Memory B cell (primary cell): ENCODE results near the gene RPS25.
A peak's percentile ranks its signal among the peaks of the same experiment; 100 is the strongest.
"Not testable (repeated sequence)": the region's sequence is repeated elsewhere in the genome, so short reads cannot be mapped to it uniquely, and the experiment has no call there.

Experiments used
- ATAC-seq: fragments of 150-1000 bp; cut with Tn5 transposase; 2 replicates; pipeline ENCODE4 v1.10.0; 2021; ENCODE audit warnings: low read depth, mild to moderate bottlenecking, moderate library complexity
- DNase-seq, 2 donors: peaks; one replicate each; pipeline ENCODE4 v3.0.0; 2022; ENCODE audit warnings: low spot score in 2 of 2
- H3K27ac Mint-ChIP-seq: one replicate; pipeline ENCODE4 v1.8.0; 2022; ENCODE audit warnings: mild to moderate bottlenecking, moderate library complexity, mixed read lengths
- H3K27me3 Mint-ChIP-seq: one replicate; pipeline ENCODE4 v1.8.0; 2022; ENCODE audit warnings: mixed read lengths
- H3K36me3 Mint-ChIP-seq: one replicate; pipeline ENCODE4 v1.8.0; 2022; ENCODE audit warnings: mild to moderate bottlenecking, mixed read lengths
- H3K4me1 Mint-ChIP-seq: one replicate; pipeline ENCODE4 v1.8.0; 2022; ENCODE audit warnings: mixed read lengths
- H3K4me3 Mint-ChIP-seq: one replicate; pipeline ENCODE4 v1.8.0; 2022; ENCODE audit warnings: mild to moderate bottlenecking, moderate library complexity, mixed read lengths
- H3K9me3 Mint-ChIP-seq: one replicate; pipeline ENCODE4 v1.8.0; 2022; ENCODE audit warnings: mixed read lengths

RPS25 gene

GRCh38 chr11:119018074-119018938, at the start of gene RPS25, which contains the start of gene TRAPPC4:
Gene RPS25, minus strand, starts transcription at chr11:119018343. Its CDS starts 59 bp downstream, at chr11:119018284.
Gene TRAPPC4, plus strand, starts transcription at chr11:119018766. Its CDS starts 30 bp downstream, at chr11:119018796.
- DNase-seq (peak; percentile 93 to 94), ATAC-seq (peak; percentile 85)
- H3K4me1 Mint-ChIP-seq = peaks cover 10% of the 10 kb centered on the region
- no peaks in the 10 kb centered on the region for H3K9me3 Mint-ChIP-seq
- no peaks in the 10 kb centered on the region for H3K27me3 Mint-ChIP-seq
- peaks cover 25% of the 10 kb centered on the region for H3K36me3 Mint-ChIP-seq
- H3K27ac Mint-ChIP-seq = peak within 1 kb of the TSS; percentile 100
- H3K4me3 Mint-ChIP-seq = peak within 1 kb of the TSS; percentile 99

DNA sequence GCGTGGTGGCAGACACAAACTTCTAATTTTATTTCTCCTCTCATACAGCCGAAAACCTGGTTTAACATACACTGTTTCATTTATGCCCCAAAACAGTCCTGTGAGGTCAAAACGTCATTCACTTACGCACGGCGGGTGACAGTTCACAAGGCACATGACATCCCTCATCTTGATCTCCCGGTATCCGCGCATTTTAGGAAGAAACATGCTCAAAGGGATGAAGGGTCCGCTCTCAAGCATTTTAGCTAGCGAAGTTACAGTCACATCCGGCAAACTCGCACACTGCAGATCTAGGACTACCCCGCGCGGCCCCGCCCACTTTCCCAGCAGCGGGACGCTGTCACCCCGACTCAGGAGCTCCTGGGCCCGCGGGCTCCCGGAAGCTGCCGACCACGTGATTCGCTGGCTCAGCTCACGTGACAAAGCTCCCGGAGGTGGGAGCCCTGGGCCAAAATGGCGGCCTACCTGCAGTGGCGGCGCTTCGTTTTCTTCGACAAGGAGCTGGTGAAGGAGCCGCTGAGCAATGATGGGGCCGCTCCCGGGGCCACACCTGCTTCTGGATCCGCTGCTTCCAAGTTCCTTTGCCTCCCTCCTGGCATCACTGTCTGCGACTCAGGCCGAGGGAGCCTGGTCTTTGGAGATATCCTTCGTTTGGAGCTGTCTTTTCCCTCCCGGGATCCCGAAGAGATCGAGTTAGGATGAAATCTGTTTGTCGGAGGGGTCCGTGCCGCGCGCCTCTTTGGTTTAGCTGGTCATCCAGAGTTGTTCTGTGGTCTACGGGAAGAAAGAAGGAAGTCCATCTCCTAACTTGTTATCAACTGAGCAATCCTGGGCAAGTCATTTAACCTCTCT, 49.5 kb upstream of the RPS25 start, which contains the start of gene VPS11:
TSS of gene VPS11 (plus strand) at position 448 of the 852 bp plus-strand sequence. CDS start at position 454, 6 bp downstream.
- peak; percentile 88 to 92 for DNase-seq
- Mint-ChIP-seq H3K27me3 (no peaks in the 10 kb centered on the region), H3K36me3 (peaks cover 6% of the 10 kb centered on the region), H3K27ac (peak within 1 kb of the TSS; percentile 98), H3K4me1 (peaks cover 21% of the 10 kb centered on the region), H3K4me3 (peak within 1 kb of the TSS; percentile 93), H3K9me3 (no peaks in the 10 kb centered on the region)
- ATAC-seq = peak; percentile 91

GRCh38 chr11:119065369-119065768, 47.2 kb upstream of the RPS25 start:
- Mint-ChIP-seq H3K27ac (peak overlapping the region; percentile 72), H3K36me3 (peaks cover 5% of the 10 kb centered on the region), H3K9me3 (no peaks in the 10 kb centered on the region), H3K4me1 (peaks cover 19% of the 10 kb centered on the region), H3K27me3 (no peaks in the 10 kb centered on the region), H3K4me3 (no peak overlapping the region)
- DNase-seq (peak in 1 of 2 donors; percentile 29), ATAC-seq (peak; percentile 16)

GRCh38 chr11:119062779-119063178, 44.6 kb upstream of the RPS25 start:
- H3K27me3 Mint-ChIP-seq = no peaks in the 10 kb centered on the region
- DNase-seq = no peak
- no peaks in the 10 kb centered on the region for H3K9me3 Mint-ChIP-seq
- no peak for ATAC-seq
- no peak overlapping the region for H3K27ac Mint-ChIP-seq
- H3K4me3 Mint-ChIP-seq = no peak overlapping the region
- H3K36me3 Mint-ChIP-seq = peaks cover 2% of the 10 kb centered on the region
- peaks cover 19% of the 10 kb centered on the region for H3K4me1 Mint-ChIP-seq

DNA sequence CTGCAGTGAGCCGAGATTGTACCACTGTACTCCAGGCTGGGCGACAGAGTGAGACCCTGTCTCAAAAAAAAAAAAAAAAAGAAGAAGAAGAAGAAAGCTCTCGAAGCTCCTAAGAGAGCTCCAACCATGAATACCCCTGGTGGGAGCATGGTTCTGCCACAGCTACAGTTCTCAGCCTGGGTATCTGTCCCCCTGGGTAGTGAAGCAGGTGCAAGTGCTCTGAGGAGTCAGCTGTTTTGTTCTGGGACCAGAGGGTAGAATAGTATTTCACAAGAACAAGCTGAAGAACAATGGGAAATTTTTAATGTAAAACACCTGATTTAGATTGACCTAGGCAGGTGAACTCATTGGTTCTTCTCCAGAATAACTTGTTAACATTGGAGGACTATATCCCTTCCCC, 43.1 kb upstream of the RPS25 start:
- Mint-ChIP-seq H3K36me3 (peaks cover 2% of the 10 kb centered on the region), H3K4me3 (no peak overlapping the region)

GRCh38 chr11:119059128-119059527, 41.0 kb upstream of the RPS25 start:
- ATAC-seq, H3K36me3 Mint-ChIP-seq, DNase-seq, H3K27me3 Mint-ChIP-seq, H3K9me3 Mint-ChIP-seq, H3K27ac Mint-ChIP-seq: not testable (repeated sequence)
- Mint-ChIP-seq H3K4me1 (peaks cover 19% of the 10 kb centered on the region), H3K4me3 (peak overlapping the region; percentile 21)

More for the DNA sequence above, 43.1 kb upstream of the RPS25 start:
- ATAC-seq = no peak
- H3K27me3 Mint-ChIP-seq = no peaks in the 10 kb centered on the region
- H3K4me1 Mint-ChIP-seq = peaks cover 14% of the 10 kb centered on the region
- no peaks in the 10 kb centered on the region for H3K9me3 Mint-ChIP-seq
- DNase-seq = no peak
- no peak overlapping the region for H3K27ac Mint-ChIP-seq

- peak; percentile 94 to 96 for DNase-seq
These were observed 39.0 kb upstream of the RPS25 start, which contains the start of gene HYOU1 for GRCh38 chr11:119057000-119057769. Gene HYOU1, minus strand, starts transcription at chr11:119057205. Its CDS starts 1,045 bp downstream, at chr11:119056160.

DNA sequence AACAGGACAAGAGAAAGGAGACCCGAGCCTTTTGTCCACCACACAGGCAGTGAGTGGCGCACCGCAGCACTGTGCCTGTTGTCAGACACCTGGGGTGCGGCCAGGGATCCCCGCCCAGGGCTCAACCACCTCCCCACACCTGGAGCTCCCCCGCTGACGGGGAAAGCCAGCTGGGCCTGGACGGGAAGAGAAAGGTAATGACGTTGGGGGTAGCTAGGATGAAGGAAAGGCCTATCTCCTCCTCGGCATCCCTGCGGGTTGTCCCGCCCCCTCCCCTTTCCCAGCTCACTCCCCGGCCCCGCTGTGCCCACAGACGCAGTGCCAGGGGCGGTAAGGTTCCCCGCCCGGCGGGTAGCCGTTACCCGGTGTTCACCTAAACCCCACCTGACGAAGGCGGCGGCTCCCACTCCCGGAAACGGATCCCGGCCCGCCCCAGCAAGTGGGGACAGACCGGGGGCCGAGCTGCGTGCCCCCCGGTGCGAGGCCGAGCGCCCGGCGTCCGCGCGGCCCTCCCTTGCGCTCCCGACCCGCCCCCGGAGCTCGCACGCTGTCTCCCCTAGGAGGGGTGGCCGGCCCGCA, 38.4 kb upstream of the RPS25 start:
- peak; percentile 27 for ATAC-seq
- H3K4me1 Mint-ChIP-seq = peaks cover 25% of the 10 kb centered on the region
- H3K27me3 Mint-ChIP-seq = no peaks in the 10 kb centered on the region
- H3K9me3 Mint-ChIP-seq = no peaks in the 10 kb centered on the region
- H3K36me3 Mint-ChIP-seq = peaks cover 12% of the 10 kb centered on the region
- peak; percentile 41 to 53 for DNase-seq
- H3K4me3 Mint-ChIP-seq = peak overlapping the region; percentile 93
- peak overlapping the region; percentile 95 for H3K27ac Mint-ChIP-seq

More at GRCh38 chr11:119057000-119057769, 39.0 kb upstream of the RPS25 start, which contains the start of gene HYOU1:
- Mint-ChIP-seq H3K4me3 (peak within 1 kb of the TSS; percentile 93), H3K27ac (peak within 1 kb of the TSS; percentile 95), H3K9me3 (no peaks in the 10 kb centered on the region), H3K4me1 (peaks cover 21% of the 10 kb centered on the region), H3K36me3 (peaks cover 12% of the 10 kb centered on the region), H3K27me3 (no peaks in the 10 kb centered on the region)
- peak; percentile 90 for ATAC-seq

- no peaks in the 10 kb centered on the region for H3K27me3 Mint-ChIP-seq
- H3K4me1 Mint-ChIP-seq = peaks cover 28% of the 10 kb centered on the region
- no peaks in the 10 kb centered on the region for H3K9me3 Mint-ChIP-seq
- peaks cover 17% of the 10 kb centered on the region for H3K36me3 Mint-ChIP-seq
- H3K4me3 Mint-ChIP-seq = peak overlapping the region; percentile 93
- H3K27ac Mint-ChIP-seq = peak overlapping the region; percentile 95
- DNase-seq (no peak), ATAC-seq (no peak)
These were observed 37.8 kb upstream of the RPS25 start for GRCh38 chr11:119055901-119056300.

DNA sequence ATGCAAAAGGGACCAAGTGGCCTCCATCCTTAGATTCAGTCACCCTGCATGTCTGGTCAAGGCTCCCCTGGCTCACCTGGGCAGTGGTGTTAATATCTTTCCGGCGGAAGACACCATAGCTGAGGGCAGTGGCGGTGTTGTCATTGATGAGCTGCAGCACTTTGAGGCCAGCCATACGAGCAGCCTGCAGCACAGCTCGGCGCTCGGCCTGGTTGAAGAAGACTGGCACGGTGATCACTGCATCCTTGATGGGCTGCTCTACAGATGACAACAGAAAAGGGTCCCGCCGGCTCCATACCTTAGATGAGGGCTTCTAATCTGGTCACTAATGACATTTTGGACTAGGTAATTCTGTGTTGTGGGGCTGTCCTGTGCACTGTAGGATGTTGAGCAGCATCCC, 36.3 kb upstream of the RPS25 start:
- ATAC-seq (no peak), DNase-seq (no peak)
- peaks cover 28% of the 10 kb centered on the region for H3K4me1 Mint-ChIP-seq
- no peaks in the 10 kb centered on the region for H3K27me3 Mint-ChIP-seq
- H3K4me3 Mint-ChIP-seq = no peak overlapping the region
- H3K36me3 Mint-ChIP-seq = peaks cover 23% of the 10 kb centered on the region
- no peaks in the 10 kb centered on the region for H3K9me3 Mint-ChIP-seq
- H3K27ac Mint-ChIP-seq = no peak overlapping the region

- peaks cover 35% of the 10 kb centered on the region for H3K36me3 Mint-ChIP-seq
These were observed 34.1 kb upstream of the RPS25 start for GRCh38 chr11:119052163-119052814.

GRCh38 chr11:119051440-119052162, 33.5 kb upstream of the RPS25 start:
- peaks cover 23% of the 10 kb centered on the region for H3K4me1 Mint-ChIP-seq
- DNase-seq (peak in 1 of 2 donors; percentile 46), ATAC-seq (peak; percentile 77)
- H3K27me3 Mint-ChIP-seq = no peaks in the 10 kb centered on the region
- H3K9me3 Mint-ChIP-seq = no peaks in the 10 kb centered on the region
- no peak overlapping the region for H3K4me3 Mint-ChIP-seq
- peaks cover 38% of the 10 kb centered on the region for H3K36me3 Mint-ChIP-seq
- H3K27ac Mint-ChIP-seq = peak overlapping the region; percentile 3

More at GRCh38 chr11:119052163-119052814, 34.1 kb upstream of the RPS25 start:
- DNase-seq = no peak
- H3K4me1 Mint-ChIP-seq = peaks cover 23% of the 10 kb centered on the region
- no peak for ATAC-seq
- H3K27me3 Mint-ChIP-seq = no peaks in the 10 kb centered on the region
- no peak overlapping the region for H3K4me3 Mint-ChIP-seq
- no peaks in the 10 kb centered on the region for H3K9me3 Mint-ChIP-seq
- peak overlapping the region; percentile 3 for H3K27ac Mint-ChIP-seq
